ENCODE data around the gene KLRC4. TPM values are rescaled to one million over a fixed set of nuclear protein-coding genes. Genes with fewer than 3 reads are reported as not detected.

The KLRC4 gene
- polyA plus RNA-seq, 3 donors: not detected

GRCh38 chr12:10361084-10361483, 48.5 kb downstream of the KLRC4 start:
- no peak for DNase-seq
- intact Hi-C loops (cut with micrococcal nuclease): loop anchor here in 1 of 2 donors (5.0 kb wide), 1 partner anchor 46 kb away; the partner anchor contains the start of gene KLRC4
- Histone ChIP-seq H3K9ac (ENCODE audit: insufficient read depth, low read length, poor library complexity, severe bottlenecking) (no peak overlapping the region), H2AFZ (ENCODE audit: insufficient read depth, low read depth, low read length, poor library complexity, severe bottlenecking) (peak overlapping the region; percentile 1), H3K4me1 (ENCODE audit: control insufficient read depth in 1 of 2, insufficient read depth in 2 of 2, low read length in 2 of 2) (peaks cover 17 to 21% of the 10 kb centered on the region in 2 donors), H4K20me1 (ENCODE audit: insufficient read depth, low read length) (no peaks in the 10 kb centered on the region), H3K4me2 (replicated peaks; ENCODE audit: extremely low read depth, low read length, poor library complexity, severe bottlenecking) (no peak overlapping the region), H3K9me3 (replicated peaks in 1 of 2; ENCODE audit: control insufficient read depth in 1 of 2, insufficient read depth in 1 of 2, low read length in 2 of 2) (peaks cover 0 to 6% of the 10 kb centered on the region in 2 donors), H3K36me3 (replicated peaks in 1 of 2; ENCODE audit: control insufficient read depth in 1 of 2, insufficient read depth in 2 of 2, low read length in 2 of 2) (no peaks in the 10 kb centered on the region), H3K79me2 (ENCODE audit: insufficient read depth, low read length) (no peaks in the 10 kb centered on the region), H3K4me3 (replicated peaks in 1 of 3; ENCODE audit: low read depth in 2 of 3, low read length in 3 of 3) (no peak overlapping the region), H3K27ac (ENCODE audit: low read depth in 1 of 2, low read length in 2 of 2) (no peak overlapping the region), H3K27me3 (ENCODE audit: control insufficient read depth in 2 of 2, insufficient read depth in 2 of 2, low read length in 2 of 2) (no peaks in the 10 kb centered on the region)
- Mint-ChIP-seq H3K9me3 (peaks cover 0 to 9% (median 3%) of the 10 kb centered on the region in 7 donors), H3K4me3 (no peak overlapping the region), H3K36me3 (no peaks in the 10 kb centered on the region), H3K27ac (no peak overlapping the region), H3K27me3 (ENCODE audit: low read depth in 3 of 3) (peaks cover 0 to 4% (median 2%) of the 10 kb centered on the region in 3 donors), H3K4me1 (peaks cover 3% of the 10 kb centered on the region)
- WGBS (ENCODE audit: insufficient coverage): 86% methylated on average over 2 of the region's 4 CpGs
- no peak for TF ChIP-seq CTCF (IDR thresholded peaks at IDR 0.05)

DNA sequence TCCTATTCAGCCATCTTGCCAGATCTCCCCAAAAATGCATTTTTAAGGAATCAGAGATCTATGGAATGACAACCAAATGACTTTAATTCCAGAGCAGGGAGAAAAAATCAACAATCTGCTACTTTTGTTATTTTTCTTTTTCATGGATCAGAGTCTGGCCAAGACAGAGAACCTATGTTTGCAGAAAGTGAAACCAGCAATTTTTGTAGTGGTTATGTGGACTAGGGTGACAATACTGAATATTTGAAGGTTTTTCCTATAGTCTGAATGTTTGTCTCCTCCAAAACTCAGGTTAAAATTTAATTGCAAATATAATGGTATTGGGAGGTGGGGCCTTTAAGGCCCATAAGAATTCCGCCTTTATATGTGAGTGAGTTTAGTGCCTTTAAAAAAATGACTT, 50.6 kb downstream of the KLRC4 start:
- intact Hi-C loops (cut with micrococcal nuclease): no loop called here
- no peak for DNase-seq
- H2AFZ ChIP-seq (ENCODE audit: insufficient read depth, low read depth, low read length, poor library complexity, severe bottlenecking): no peak overlapping the region
- H3K27ac Mint-ChIP-seq: no peak overlapping the region
- peaks cover 0 to 9% (median 3%) of the 10 kb centered on the region in 7 donors for H3K9me3 Mint-ChIP-seq
- peaks cover 0 to 6% of the 10 kb centered on the region in 2 donors for H3K9me3 ChIP-seq (replicated peaks in 1 of 2; ENCODE audit: control insufficient read depth in 1 of 2, insufficient read depth in 1 of 2, low read length in 2 of 2)
- no peaks in the 10 kb centered on the region for H4K20me1 ChIP-seq (ENCODE audit: insufficient read depth, low read length)
- no peak overlapping the region for H3K4me3 ChIP-seq (replicated peaks in 1 of 3; ENCODE audit: low read depth in 2 of 3, low read length in 3 of 3)
- H3K9ac ChIP-seq (ENCODE audit: insufficient read depth, low read length, poor library complexity, severe bottlenecking): no peak overlapping the region
- no peak overlapping the region for H3K4me2 ChIP-seq (replicated peaks; ENCODE audit: extremely low read depth, low read length, poor library complexity, severe bottlenecking)
- H3K27me3 ChIP-seq (ENCODE audit: control insufficient read depth in 2 of 2, insufficient read depth in 2 of 2, low read length in 2 of 2): no peaks in the 10 kb centered on the region
- H3K27ac ChIP-seq (ENCODE audit: low read depth in 1 of 2, low read length in 2 of 2): no peak overlapping the region
- H3K27me3 Mint-ChIP-seq (ENCODE audit: low read depth in 3 of 3): peaks cover 0 to 6% (median 2%) of the 10 kb centered on the region in 3 donors
- H3K4me1 Mint-ChIP-seq: peaks cover 3% of the 10 kb centered on the region
- H3K36me3 Mint-ChIP-seq: no peaks in the 10 kb centered on the region
- no CpG with 5 or more reads among the region's 1 CpG for WGBS (ENCODE audit: insufficient coverage)
- no peak overlapping the region for H3K4me3 Mint-ChIP-seq
- no peaks in the 10 kb centered on the region for H3K36me3 ChIP-seq (replicated peaks in 1 of 2; ENCODE audit: control insufficient read depth in 1 of 2, insufficient read depth in 2 of 2, low read length in 2 of 2)
- H3K79me2 ChIP-seq (ENCODE audit: insufficient read depth, low read length): no peaks in the 10 kb centered on the region
- TF ChIP-seq CTCF (IDR thresholded peaks at IDR 0.05): no peak
- H3K4me1 ChIP-seq (ENCODE audit: control insufficient read depth in 1 of 2, insufficient read depth in 2 of 2, low read length in 2 of 2): peaks cover 3 to 5% of the 10 kb centered on the region in 2 donors
